ENCODE results near the gene TMEM108.
A peak's percentile ranks its signal among the peaks of the same experiment; 100 is the strongest.
"Not testable (repeated sequence)": the region's sequence is repeated elsewhere in the genome, so short reads cannot be mapped to it uniquely, and the experiment has no call there.

TMEM108 gene

GRCh38 chr3:133038089-133038730 lies at the start of gene TMEM108:
TMEM108 (plus strand) TSS chr3:133038391.
- DNase-seq, result peak; percentile 25

- no peak for DNase-seq
Measured at GRCh38 chr3:132995971-132996370, 42.2 kb upstream of the TMEM108 start.

GRCh38 chr3:132997404-132998185 lies 40.6 kb upstream of the TMEM108 start:
- DNase-seq, result no peak

- DNase-seq, result not testable (repeated sequence)
Measured at GRCh38 chr3:133005032-133005431, 33.2 kb upstream of the TMEM108 start.

GRCh38 chr3:133007601-133008000 lies 30.6 kb upstream of the TMEM108 start:
- DNase-seq, result no peak

GRCh38 chr3:133014325-133014724 lies 23.9 kb upstream of the TMEM108 start:
- DNase-seq, result no peak

GRCh38 chr3:133015573-133015972 lies 22.6 kb upstream of the TMEM108 start:
- not testable (repeated sequence) for DNase-seq

- DNase-seq, result no peak
Measured at GRCh38 chr3:133016838-133017309, 21.3 kb upstream of the TMEM108 start.

GRCh38 chr3:133018921-133019320 lies 19.3 kb upstream of the TMEM108 start:
- no peak for DNase-seq

GRCh38 chr3:133021206-133021605 lies 17.0 kb upstream of the TMEM108 start:
- no peak for DNase-seq

- no peak for DNase-seq
Measured at GRCh38 chr3:133023362-133023761, 14.8 kb upstream of the TMEM108 start.

GRCh38 chr3:133025546-133025945 lies 12.6 kb upstream of the TMEM108 start:
- DNase-seq, result no peak

- DNase-seq, result no peak
Measured at GRCh38 chr3:133032301-133032700, 5.9 kb upstream of the TMEM108 start.

- peak; percentile 13 for DNase-seq
Measured at GRCh38 chr3:133037436-133037835, 755 bp upstream of the TMEM108 start.

GRCh38 chr3:133038731-133039375 lies 662 bp downstream of the TMEM108 start:
- DNase-seq, result no peak

- peak; percentile 76 for DNase-seq
Measured at GRCh38 chr3:133040696-133041523, 2.7 kb downstream of the TMEM108 start.

GRCh38 chr3:133041524-133041829 lies 3.3 kb downstream of the TMEM108 start:
- DNase-seq, result no peak

- DNase-seq, result no peak
Measured at GRCh38 chr3:133042778-133043177, 4.6 kb downstream of the TMEM108 start.

- no peak for DNase-seq
Measured at GRCh38 chr3:133047980-133048379, 9.8 kb downstream of the TMEM108 start.

GRCh38 chr3:133049491-133049890 lies 11.3 kb downstream of the TMEM108 start:
- DNase-seq, result no peak

GRCh38 chr3:133050891-133051290 lies 12.7 kb downstream of the TMEM108 start:
- DNase-seq, result no peak

- DNase-seq, result no peak
Measured at GRCh38 chr3:133053532-133053931, 15.3 kb downstream of the TMEM108 start.

- DNase-seq, result no peak
Measured at GRCh38 chr3:133054586-133054985, 16.4 kb downstream of the TMEM108 start.

Measured in 8988T (cell line).